Peyer's patch (tissue), 4 donors: ENCODE measurements around the gene MYOZ2.

Experiments
- CTCF ChIP-seq, 6 experiments: fragments of 450-650 bp in 4 of 6; fragments of 200-600 bp in 2 of 6; sonication (generic) in 1 of 6; IDR thresholded peaks; one replicate each; pipeline ENCODE4 v1.5.1; 2017 to 2019; ENCODE audit warnings: antibody characterized with exemption in 6 of 6, mild to moderate bottlenecking in 3 of 6, moderate library complexity in 1 of 6
- POLR2A ChIP-seq, 2 donors: fragments of 450-650 bp; IDR thresholded peaks; one replicate each; pipeline ENCODE4 v1.5.1; 2017; ENCODE audit warnings: antibody characterized with exemption in 2 of 2, mild to moderate bottlenecking in 2 of 2, moderate library complexity in 2 of 2

GRCh38 chr4:119206178-119206577 is 70.5 kb downstream of the MYOZ2 start:
- no peak for TF ChIP-seq CTCF (IDR thresholded peaks at IDR 0.05)
- TF ChIP-seq POLR2A (IDR thresholded peaks at IDR 0.05): no peak
